ENCODE measurements around the gene ZNF652.

The ZNF652 gene

GRCh38 chr17:49333804-49334203 is 28.2 kb downstream of the ZNF652 start:
- DNase-seq: no peak
- TF ChIP-seq, protein P1, sequence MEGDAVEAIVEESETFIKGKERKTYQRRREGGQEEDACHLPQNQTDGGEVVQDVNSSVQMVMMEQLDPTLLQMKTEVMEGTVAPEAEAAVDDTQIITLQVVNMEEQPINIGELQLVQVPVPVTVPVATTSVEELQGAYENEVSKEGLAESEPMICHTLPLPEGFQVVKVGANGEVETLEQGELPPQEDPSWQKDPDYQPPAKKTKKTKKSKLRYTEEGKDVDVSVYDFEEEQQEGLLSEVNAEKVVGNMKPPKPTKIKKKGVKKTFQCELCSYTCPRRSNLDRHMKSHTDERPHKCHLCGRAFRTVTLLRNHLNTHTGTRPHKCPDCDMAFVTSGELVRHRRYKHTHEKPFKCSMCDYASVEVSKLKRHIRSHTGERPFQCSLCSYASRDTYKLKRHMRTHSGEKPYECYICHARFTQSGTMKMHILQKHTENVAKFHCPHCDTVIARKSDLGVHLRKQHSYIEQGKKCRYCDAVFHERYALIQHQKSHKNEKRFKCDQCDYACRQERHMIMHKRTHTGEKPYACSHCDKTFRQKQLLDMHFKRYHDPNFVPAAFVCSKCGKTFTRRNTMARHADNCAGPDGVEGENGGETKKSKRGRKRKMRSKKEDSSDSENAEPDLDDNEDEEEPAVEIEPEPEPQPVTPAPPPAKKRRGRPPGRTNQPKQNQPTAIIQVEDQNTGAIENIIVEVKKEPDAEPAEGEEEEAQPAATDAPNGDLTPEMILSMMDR (IDR thresholded peaks at IDR 0.05; ENCODE audit: low read depth, low read length, missing control alignments): no peak
- Histone ChIP-seq H3K27me3 (replicated peaks) (no peaks in the 10 kb centered on the region), H3K27ac (no peak overlapping the region), H3K4me3 (ENCODE audit: low read depth, low read length) (no peak overlapping the region), H3K36me3 (replicated peaks) (no peaks in the 10 kb centered on the region)
- in situ Hi-C loops (cut with HindIII; ENCODE audit: low pct_ligation_motif_present, low sequenced_read_pairs): no loop called here

DNA sequence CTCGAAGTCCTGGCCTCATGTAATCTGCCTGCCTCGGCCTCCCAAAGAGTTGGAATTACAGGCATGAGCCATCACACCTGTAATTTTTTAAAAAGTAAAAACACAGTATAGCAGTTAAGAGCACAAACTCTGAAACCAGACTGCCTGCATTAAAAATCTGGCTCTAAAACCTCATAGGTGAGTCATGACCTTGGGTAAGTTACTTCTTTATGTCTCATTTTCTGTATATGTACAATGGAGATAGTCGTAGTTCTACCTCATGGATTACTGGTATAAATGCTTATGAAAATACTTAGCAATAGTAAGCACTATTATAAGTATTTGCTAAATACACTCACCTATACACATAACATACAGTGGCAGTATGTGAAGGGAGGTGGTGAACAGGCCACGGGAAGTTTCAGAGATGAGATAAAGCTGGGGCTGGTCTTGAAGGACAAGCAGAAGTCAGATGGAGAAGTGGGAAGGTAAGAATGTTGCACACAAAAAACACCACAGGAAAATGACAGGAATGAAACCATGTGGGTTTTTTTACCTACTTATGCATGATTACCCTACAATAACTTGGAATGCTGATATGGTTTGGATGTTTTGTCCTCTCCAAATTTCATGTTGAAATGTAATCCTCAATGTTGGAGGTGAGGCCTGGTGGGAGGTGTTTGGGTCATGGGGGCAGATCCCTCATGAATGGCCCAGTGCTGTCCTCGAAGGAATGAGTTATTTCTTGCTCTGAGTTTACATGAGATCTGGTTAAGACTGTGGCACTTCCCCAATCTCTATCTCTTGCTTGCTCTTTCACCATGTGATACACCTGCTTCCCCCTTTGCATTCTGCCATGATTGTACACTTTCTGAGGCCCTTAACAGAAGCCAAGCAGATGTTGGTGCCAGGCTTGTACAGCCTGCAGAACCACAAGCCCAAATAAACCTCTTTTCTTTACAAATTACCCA is 33.9 kb downstream of the ZNF652 start:
- H3K36me3 ChIP-seq (replicated peaks): no peaks in the 10 kb centered on the region
- in situ Hi-C loops (cut with HindIII; ENCODE audit: low pct_ligation_motif_present, low sequenced_read_pairs): no loop called here
- DNase-seq: no peak
- H3K4me3 ChIP-seq (ENCODE audit: low read depth, low read length): no peak overlapping the region
- TF ChIP-seq, protein P1 (IDR thresholded peaks at IDR 0.05; ENCODE audit: low read depth, low read length, missing control alignments): no peak
- no peaks in the 10 kb centered on the region for H3K27me3 ChIP-seq (replicated peaks)
- H3K27ac ChIP-seq: no peak overlapping the region

- TF ChIP-seq, protein P1 (IDR thresholded peaks at IDR 0.05; ENCODE audit: low read depth, low read length, missing control alignments): no peak
- H3K4me3 ChIP-seq (ENCODE audit: low read depth, low read length): no peak overlapping the region
Observed at GRCh38 chr17:49325980-49326379, 36.1 kb downstream of the ZNF652 start.

GRCh38 chr17:49318435-49318965 is 43.5 kb downstream of the ZNF652 start:
- TF ChIP-seq, protein P1 (IDR thresholded peaks at IDR 0.05; ENCODE audit: low read depth, low read length, missing control alignments): no peak
- no peak for DNase-seq
- Histone ChIP-seq H3K27me3 (replicated peaks) (no peaks in the 10 kb centered on the region), H3K27ac (no peak overlapping the region), H3K4me3 (ENCODE audit: low read depth, low read length) (no peak overlapping the region), H3K36me3 (replicated peaks) (peaks cover 2% of the 10 kb centered on the region)
- in situ Hi-C loops (cut with HindIII; ENCODE audit: low pct_ligation_motif_present, low sequenced_read_pairs): no loop called here

More at GRCh38 chr17:49325980-49326379, 36.1 kb downstream of the ZNF652 start:
- Histone ChIP-seq H3K27ac (no peak overlapping the region), H3K27me3 (replicated peaks) (no peaks in the 10 kb centered on the region), H3K36me3 (replicated peaks) (no peaks in the 10 kb centered on the region)
- in situ Hi-C loops (cut with HindIII; ENCODE audit: low pct_ligation_motif_present, low sequenced_read_pairs): no loop called here
- no peak for DNase-seq

DNA sequence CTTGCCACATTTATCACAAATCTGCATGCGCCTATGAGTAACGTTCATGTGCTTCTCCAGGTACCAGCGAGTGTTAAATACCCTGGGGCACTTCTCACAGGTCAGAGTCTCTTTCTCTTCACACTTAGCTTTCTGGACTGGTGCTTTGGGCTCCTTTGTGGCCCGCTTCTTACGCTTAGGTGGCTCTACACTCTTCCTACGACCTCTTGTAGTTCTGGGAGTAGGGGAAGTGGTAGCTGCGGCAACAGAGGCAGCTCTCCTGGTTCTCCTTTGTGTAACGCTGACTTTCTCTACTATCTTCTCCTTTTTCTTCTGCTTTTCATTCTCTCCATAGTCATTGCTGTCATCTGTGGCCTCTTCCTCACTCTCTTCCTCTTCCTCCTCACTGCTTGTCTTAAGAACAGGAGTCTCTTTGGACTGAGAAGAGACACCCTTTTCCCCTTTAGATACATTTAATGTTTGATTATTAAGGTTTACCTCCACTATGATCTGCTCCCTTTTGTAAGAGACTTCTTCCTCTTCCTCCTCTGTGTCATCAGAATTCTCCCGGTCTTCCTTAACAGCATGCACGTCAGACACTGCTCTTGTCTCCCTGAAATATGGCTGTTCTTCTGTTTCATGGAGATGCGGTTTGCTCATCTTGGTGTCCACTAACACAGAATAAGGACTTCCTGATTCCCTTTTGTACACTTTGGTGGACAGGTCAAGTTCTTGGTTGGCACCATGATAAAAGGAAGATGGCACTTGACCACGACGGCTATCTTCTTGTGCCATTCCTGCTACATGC is 45.0 kb downstream of the ZNF652 start:
- no peak for DNase-seq
- Histone ChIP-seq H3K4me3 (ENCODE audit: low read depth, low read length) (no peak overlapping the region), H3K36me3 (replicated peaks) (peaks cover 2% of the 10 kb centered on the region), H3K27me3 (replicated peaks) (no peaks in the 10 kb centered on the region), H3K27ac (no peak overlapping the region)
- TF ChIP-seq, protein P1 (IDR thresholded peaks at IDR 0.05; ENCODE audit: low read depth, low read length, missing control alignments): no peak
- in situ Hi-C loops (cut with HindIII; ENCODE audit: low pct_ligation_motif_present, low sequenced_read_pairs): no loop called here
